PFSK-1 (cell line): ENCODE data around the gene BEST1.

Experiments used
- FOXP2 ChIP-seq: optimal IDR thresholded peaks from 2 replicates; pipeline ENCODE3; 2011; ENCODE audit warnings: borderline replicate concordance, control low read depth, inconsistent platforms; ENCODE audit not compliant: insufficient read depth; ENCODE audit errors: extremely low read length, extremely low read depth
- POLR2AphosphoS5 ChIP-seq: IDR thresholded peaks from 2 replicates; pipeline ENCODE4 v1.6.1; 2012; ENCODE audit warnings: low read depth, mild to moderate bottlenecking, control low read depth, low read length, moderate library complexity
- SIN3A ChIP-seq: IDR thresholded peaks from 2 replicates; pipeline ENCODE4 v1.6.1; 2012; ENCODE audit warnings: mild to moderate bottlenecking, low read length, moderate library complexity, borderline replicate concordance; ENCODE audit not compliant: insufficient read depth
- TAF1 ChIP-seq: IDR thresholded peaks from 2 replicates; pipeline ENCODE4 v1.6.1; 2012; ENCODE audit warnings: low read length, control low read depth, borderline replicate concordance; ENCODE audit not compliant: insufficient read depth
- TF ChIP-seq, protein P1 (sequence below), 2 experiments: IDR thresholded peaks; 2 replicates each; pipeline versions ENCODE4 v1.6.1 to v1.8.0; 2011 to 2012; ENCODE audit warnings: low read depth in 2 of 2, low read length in 2 of 2, control low read depth in 1 of 2, inconsistent platforms in 1 of 2, mild to moderate bottlenecking in 1 of 2, moderate library complexity in 1 of 2; ENCODE audit not compliant: insufficient read depth in 1 of 2

Gene BEST1

GRCh38 chr11:61907282-61907681, 42.9 kb upstream of the BEST1 start:
- no peak for TF ChIP-seq POLR2AphosphoS5
- TF ChIP-seq, protein P1, sequence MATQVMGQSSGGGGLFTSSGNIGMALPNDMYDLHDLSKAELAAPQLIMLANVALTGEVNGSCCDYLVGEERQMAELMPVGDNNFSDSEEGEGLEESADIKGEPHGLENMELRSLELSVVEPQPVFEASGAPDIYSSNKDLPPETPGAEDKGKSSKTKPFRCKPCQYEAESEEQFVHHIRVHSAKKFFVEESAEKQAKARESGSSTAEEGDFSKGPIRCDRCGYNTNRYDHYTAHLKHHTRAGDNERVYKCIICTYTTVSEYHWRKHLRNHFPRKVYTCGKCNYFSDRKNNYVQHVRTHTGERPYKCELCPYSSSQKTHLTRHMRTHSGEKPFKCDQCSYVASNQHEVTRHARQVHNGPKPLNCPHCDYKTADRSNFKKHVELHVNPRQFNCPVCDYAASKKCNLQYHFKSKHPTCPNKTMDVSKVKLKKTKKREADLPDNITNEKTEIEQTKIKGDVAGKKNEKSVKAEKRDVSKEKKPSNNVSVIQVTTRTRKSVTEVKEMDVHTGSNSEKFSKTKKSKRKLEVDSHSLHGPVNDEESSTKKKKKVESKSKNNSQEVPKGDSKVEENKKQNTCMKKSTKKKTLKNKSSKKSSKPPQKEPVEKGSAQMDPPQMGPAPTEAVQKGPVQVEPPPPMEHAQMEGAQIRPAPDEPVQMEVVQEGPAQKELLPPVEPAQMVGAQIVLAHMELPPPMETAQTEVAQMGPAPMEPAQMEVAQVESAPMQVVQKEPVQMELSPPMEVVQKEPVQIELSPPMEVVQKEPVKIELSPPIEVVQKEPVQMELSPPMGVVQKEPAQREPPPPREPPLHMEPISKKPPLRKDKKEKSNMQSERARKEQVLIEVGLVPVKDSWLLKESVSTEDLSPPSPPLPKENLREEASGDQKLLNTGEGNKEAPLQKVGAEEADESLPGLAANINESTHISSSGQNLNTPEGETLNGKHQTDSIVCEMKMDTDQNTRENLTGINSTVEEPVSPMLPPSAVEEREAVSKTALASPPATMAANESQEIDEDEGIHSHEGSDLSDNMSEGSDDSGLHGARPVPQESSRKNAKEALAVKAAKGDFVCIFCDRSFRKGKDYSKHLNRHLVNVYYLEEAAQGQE (IDR thresholded peaks at IDR 0.05; ENCODE audit: insufficient read depth in 1 of 2, low read depth in 2 of 2, low read length in 2 of 2) = no peak
- TF ChIP-seq TAF1 = no peak
- no peak for TF ChIP-seq SIN3A
- TF ChIP-seq FOXP2 = no peak

GRCh38 chr11:61907871-61908729, 42.1 kb upstream of the BEST1 start:
- no peak for TF ChIP-seq POLR2AphosphoS5
- TF ChIP-seq, protein P1 (IDR thresholded peaks at IDR 0.05; ENCODE audit: insufficient read depth in 1 of 2, low read depth in 2 of 2, low read length in 2 of 2) = no peak
- no peak for TF ChIP-seq SIN3A
- TF ChIP-seq FOXP2 = no peak
- no peak for TF ChIP-seq TAF1

GRCh38 chr11:61908730-61909316, 41.3 kb upstream of the BEST1 start:
- no peak for TF ChIP-seq SIN3A
- TF ChIP-seq FOXP2 = no peak
- no peak for TF ChIP-seq TAF1
- TF ChIP-seq, protein P1 (IDR thresholded peaks at IDR 0.05; ENCODE audit: insufficient read depth in 1 of 2, low read depth in 2 of 2, low read length in 2 of 2) = no peak
- no peak for TF ChIP-seq POLR2AphosphoS5

DNA sequence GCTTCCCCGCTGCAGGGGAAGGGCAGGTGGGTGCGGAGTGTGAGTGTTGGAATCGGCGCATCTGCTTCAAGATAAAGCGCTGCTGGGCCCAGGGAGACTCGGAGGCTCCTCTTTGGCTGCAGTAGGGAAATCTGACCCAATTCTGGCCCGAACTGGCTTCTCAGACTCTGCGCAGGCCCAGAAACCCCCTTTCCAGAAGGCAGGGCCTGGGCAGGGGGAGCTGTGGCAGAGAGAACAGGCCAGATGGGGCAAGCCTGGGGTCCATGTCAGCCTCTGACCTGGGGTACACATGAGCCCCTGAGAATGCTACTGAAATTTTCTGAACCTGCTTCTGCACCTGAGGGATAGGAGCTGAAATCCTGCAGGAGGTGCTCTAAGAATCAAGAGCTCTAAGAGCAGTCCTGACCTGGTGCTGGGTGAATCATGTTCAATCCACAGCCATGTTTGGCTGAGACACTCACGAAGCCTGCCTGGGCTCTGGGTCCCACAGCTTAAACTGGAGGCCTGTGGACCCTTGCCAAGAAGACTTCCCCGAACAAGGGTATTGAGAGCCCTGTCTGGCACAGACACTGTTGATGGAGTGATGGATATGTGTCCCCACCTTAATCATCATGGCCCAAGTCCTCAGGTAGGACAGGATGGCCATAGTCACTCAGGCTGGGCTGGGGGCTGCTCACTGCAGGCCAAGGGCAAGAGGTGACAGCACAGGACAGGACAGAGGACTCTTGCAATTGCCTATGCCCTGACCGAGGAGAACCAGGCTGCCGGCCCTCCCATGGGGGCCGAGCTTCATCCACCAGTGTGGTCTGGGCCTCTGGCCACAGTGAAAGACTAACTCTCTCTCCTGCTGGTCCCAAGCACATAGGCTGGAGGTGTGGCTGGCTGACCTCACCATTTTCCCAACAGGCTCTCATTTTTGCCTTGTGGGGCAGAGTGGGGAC, 39.7 kb upstream of the BEST1 start:
- no peak for TF ChIP-seq SIN3A
- no peak for TF ChIP-seq POLR2AphosphoS5
- TF ChIP-seq, protein P1 (IDR thresholded peaks at IDR 0.05; ENCODE audit: insufficient read depth in 1 of 2, low read depth in 2 of 2, low read length in 2 of 2) = no peak
- TF ChIP-seq FOXP2 = no peak
- no peak for TF ChIP-seq TAF1
